Measurements from ENCODE around the gene ARAP3.

Gene ARAP3

GRCh38 chr5:141696431-141696830 lies 14.4 kb upstream of the ARAP3 start:
- DNase-seq: no peak

GRCh38 chr5:141695627-141696215 lies 13.7 kb upstream of the ARAP3 start:
- DNase-seq: no peak

- no peak for DNase-seq
Observed at GRCh38 chr5:141694479-141694878, 12.4 kb upstream of the ARAP3 start.

- DNase-seq: no peak
Observed at GRCh38 chr5:141692919-141693725, 11.1 kb upstream of the ARAP3 start.

- DNase-seq: no peak
Observed at GRCh38 chr5:141692533-141692888, 10.5 kb upstream of the ARAP3 start.

GRCh38 chr5:141691867-141692532 lies 10.0 kb upstream of the ARAP3 start:
- DNase-seq: peak; percentile 92

- no peak for DNase-seq
Observed at GRCh38 chr5:141691286-141691866, 9.3 kb upstream of the ARAP3 start.

GRCh38 chr5:141686648-141687416 lies 4.8 kb upstream of the ARAP3 start:
- DNase-seq: no peak

- no peak for DNase-seq
Observed at GRCh38 chr5:141685591-141685990, 3.6 kb upstream of the ARAP3 start.

- no peak for DNase-seq
Observed at GRCh38 chr5:141683596-141684141, 1.6 kb upstream of the ARAP3 start.

GRCh38 chr5:141681295-141681694 lies 735 bp downstream of the ARAP3 start:
- no peak for DNase-seq

GRCh38 chr5:141680751-141681201 lies 1.3 kb downstream of the ARAP3 start:
- no peak for DNase-seq

- DNase-seq: no peak
Observed at GRCh38 chr5:141680178-141680577, 1.9 kb downstream of the ARAP3 start.

- no peak for DNase-seq
Observed at GRCh38 chr5:141677415-141677814, 4.6 kb downstream of the ARAP3 start.

GRCh38 chr5:141675672-141676071 lies 6.4 kb downstream of the ARAP3 start:
- no peak for DNase-seq

GRCh38 chr5:141674747-141675146 lies 7.3 kb downstream of the ARAP3 start:
- DNase-seq: no peak

- DNase-seq: no peak
Observed at GRCh38 chr5:141672841-141673813, 8.9 kb downstream of the ARAP3 start.

- no peak for DNase-seq
Observed at GRCh38 chr5:141672071-141672840, 9.8 kb downstream of the ARAP3 start.

- DNase-seq: no peak
Observed at GRCh38 chr5:141669520-141669919, 12.5 kb downstream of the ARAP3 start.

GRCh38 chr5:141668601-141669265 lies 13.3 kb downstream of the ARAP3 start:
- DNase-seq: no peak

All from right forelimb (tissue), 1 donor.